Measurements from ENCODE around the gene CRAT. TPM values are rescaled to one million over a fixed set of nuclear protein-coding genes. Genes with fewer than 3 reads are reported as not detected.

CRAT gene
- total and polyA plus RNA-seq, 4 donors: 10.4 to 26.0 (median 16.5) TPM

- Histone ChIP-seq H3K9ac (ENCODE audit: insufficient read depth in 1 of 2, low read length in 2 of 2) (no peak overlapping the region), H3K9me3 (ENCODE audit: control insufficient read depth in 4 of 4, insufficient read depth in 3 of 4, low read length in 3 of 4) (no peaks in the 10 kb centered on the region), H3K27me3 (ENCODE audit: control insufficient read depth in 3 of 3, insufficient read depth in 3 of 3, low read length in 2 of 3) (no peaks in the 10 kb centered on the region), H3K36me3 (ENCODE audit: control insufficient read depth in 4 of 4, insufficient read depth in 4 of 4, low read length in 4 of 4) (peaks cover 0 to under 1% (median 0%) of the 10 kb centered on the region in 4 donors), H3K27ac (ENCODE audit: low read depth in 1 of 2, low read length in 1 of 2) (no peak overlapping the region), H3K4me1 (ENCODE audit: control insufficient read depth in 5 of 5, insufficient read depth in 5 of 5, low read length in 5 of 5) (peaks cover 0 to 14% (median 5%) of the 10 kb centered on the region in 5 donors), H3K4me3 (no peak overlapping the region)
- WGBS, 2 donors: 86 to 87% methylated on average over 18 of the region's 18 CpGs
- TF ChIP-seq CTCF (IDR thresholded peaks at IDR 0.05; ENCODE audit: control extremely low read depth, extremely low read depth): no peak
- DNase-seq (no peak), ATAC-seq (ENCODE audit: insufficient read depth, low FRiP score) (no peak)
Measured at GRCh38 chr9:129078691-129079503, 31.7 kb downstream of the CRAT start.

- H3K9ac ChIP-seq (ENCODE audit: insufficient read depth in 1 of 2, low read length in 2 of 2): no peak overlapping the region
- no peaks in the 10 kb centered on the region for H3K9me3 ChIP-seq (ENCODE audit: control insufficient read depth in 4 of 4, insufficient read depth in 3 of 4, low read length in 3 of 4)
- 71 to 83% methylated on average over 10 of the region's 10 CpGs for WGBS, 2 donors
- peaks cover 0 to 13% (median 5%) of the 10 kb centered on the region in 5 donors for H3K4me1 ChIP-seq (ENCODE audit: control insufficient read depth in 5 of 5, insufficient read depth in 5 of 5, low read length in 5 of 5)
- no peak for TF ChIP-seq CTCF (IDR thresholded peaks at IDR 0.05; ENCODE audit: control extremely low read depth, extremely low read depth)
- no peak for ATAC-seq (ENCODE audit: insufficient read depth, low FRiP score)
- no peak for DNase-seq
- H3K4me3 ChIP-seq: no peak overlapping the region
- H3K27me3 ChIP-seq (ENCODE audit: control insufficient read depth in 3 of 3, insufficient read depth in 3 of 3, low read length in 2 of 3): no peaks in the 10 kb centered on the region
- H3K36me3 ChIP-seq (ENCODE audit: control insufficient read depth in 4 of 4, insufficient read depth in 4 of 4, low read length in 4 of 4): no peaks in the 10 kb centered on the region
- H3K27ac ChIP-seq (ENCODE audit: low read depth in 1 of 2, low read length in 1 of 2): no peak overlapping the region
Measured at GRCh38 chr9:129077236-129077635, 33.4 kb downstream of the CRAT start.

GRCh38 chr9:129076640-129077037 lies 34.0 kb downstream of the CRAT start:
- Histone ChIP-seq H3K4me3 (no peak overlapping the region), H3K36me3 (ENCODE audit: control insufficient read depth in 4 of 4, insufficient read depth in 4 of 4, low read length in 4 of 4) (peaks cover 0 to 3% (median under 1%) of the 10 kb centered on the region in 4 donors), H3K9me3 (ENCODE audit: control insufficient read depth in 4 of 4, insufficient read depth in 3 of 4, low read length in 3 of 4) (no peaks in the 10 kb centered on the region), H3K27me3 (ENCODE audit: control insufficient read depth in 3 of 3, insufficient read depth in 3 of 3, low read length in 2 of 3) (no peaks in the 10 kb centered on the region), H3K9ac (ENCODE audit: insufficient read depth in 1 of 2, low read length in 2 of 2) (no peak overlapping the region), H3K27ac (ENCODE audit: low read depth in 1 of 2, low read length in 1 of 2) (no peak overlapping the region), H3K4me1 (ENCODE audit: control insufficient read depth in 5 of 5, insufficient read depth in 5 of 5, low read length in 5 of 5) (peaks cover 0 to 7% (median 0%) of the 10 kb centered on the region in 5 donors)
- no peak for DNase-seq
- no peak for TF ChIP-seq CTCF (IDR thresholded peaks at IDR 0.05; ENCODE audit: control extremely low read depth, extremely low read depth)
- 93 to 96% methylated on average over 11 of the region's 11 CpGs for WGBS, 2 donors
- no peak for ATAC-seq (ENCODE audit: insufficient read depth, low FRiP score)
